Progenitor cell of endocrine pancreas (in vitro differentiated cells): ENCODE data around the gene SNX14. TPM values are rescaled to one million over a fixed set of nuclear protein-coding genes. Genes with fewer than 3 reads are reported as not detected.
"Not testable (repeated sequence)": the region's sequence is repeated elsewhere in the genome, so short reads cannot be mapped to it uniquely, and the experiment has no call there.

Experiments used
- DNase-seq: peaks from one replicate; pipeline ENCODE4 v3.0.0; 2021; ENCODE audit warnings: low spot score; ENCODE audit not compliant: unreplicated experiment
- H3K27ac Mint-ChIP-seq: 2 replicates; pipeline ENCODE4 v1.8.0; 2021; ENCODE audit warnings: mild to moderate bottlenecking, moderate library complexity, mixed read lengths
- H3K27me3 Mint-ChIP-seq: 2 replicates; pipeline ENCODE4 v1.8.0; 2021; ENCODE audit warnings: mixed read lengths
- H3K36me3 Mint-ChIP-seq: 2 replicates; pipeline ENCODE4 v1.8.0; 2022; ENCODE audit warnings: mixed read lengths; ENCODE audit not compliant: insufficient read depth
- H3K4me1 Mint-ChIP-seq: 2 replicates; pipeline ENCODE4 v1.8.0; 2021; ENCODE audit warnings: low read depth, mixed read lengths
- H3K4me3 Mint-ChIP-seq: 2 replicates; pipeline ENCODE4 v1.8.0; 2021; ENCODE audit warnings: low read depth, mild to moderate bottlenecking, moderate library complexity, mixed read lengths
- H3K9me3 Mint-ChIP-seq: 2 replicates; pipeline ENCODE4 v1.8.0; 2021; ENCODE audit warnings: low read depth, mixed read lengths
- CTCF ChIP-seq: fragments of 200-600 bp; sonication (generic); IDR thresholded peaks from one replicate; pipeline ENCODE4 v1.5.0; 2021; ENCODE audit warnings: antibody characterized with exemption, mild to moderate bottlenecking; ENCODE audit not compliant: unreplicated experiment
- total RNA-seq: library from RNA; stranded (reverse); gene quantifications from 2 replicates; pipeline ENCODE4 v1.2.1, GENCODE V29; 2021

SNX14 gene
- total RNA-seq, 1 donor from 2014 or later: 88.3 TPM

- no peak for TF ChIP-seq CTCF
- Mint-ChIP-seq H3K27me3 (no peaks in the 10 kb centered on the region), H3K27ac (peak overlapping the region; percentile 66), H3K4me1 (no peaks in the 10 kb centered on the region), H3K4me3 (no peak overlapping the region), H3K9me3 (peaks cover 6% of the 10 kb centered on the region), H3K36me3 (peaks cover 23% of the 10 kb centered on the region)
- no peak for DNase-seq
These were observed 41.0 kb downstream of the SNX14 start for GRCh38 chr6:85552652-85553051.

GRCh38 chr6:85551264-85551663 lies 42.4 kb downstream of the SNX14 start:
- peaks cover 7% of the 10 kb centered on the region for H3K9me3 Mint-ChIP-seq
- peaks cover 29% of the 10 kb centered on the region for H3K36me3 Mint-ChIP-seq
- no peak overlapping the region for H3K27ac Mint-ChIP-seq
- H3K4me1 Mint-ChIP-seq: no peaks in the 10 kb centered on the region
- no peak for TF ChIP-seq CTCF
- no peak for DNase-seq
- no peak overlapping the region for H3K4me3 Mint-ChIP-seq
- no peaks in the 10 kb centered on the region for H3K27me3 Mint-ChIP-seq

- H3K36me3 Mint-ChIP-seq: peaks cover 21% of the 10 kb centered on the region
- no peaks in the 10 kb centered on the region for H3K27me3 Mint-ChIP-seq
- no peak for TF ChIP-seq CTCF
- DNase-seq: no peak
- H3K4me1 Mint-ChIP-seq: no peaks in the 10 kb centered on the region
- no peak overlapping the region for H3K27ac Mint-ChIP-seq
- peaks cover 7% of the 10 kb centered on the region for H3K9me3 Mint-ChIP-seq
- no peak overlapping the region for H3K4me3 Mint-ChIP-seq
These were observed 45.9 kb downstream of the SNX14 start for GRCh38 chr6:85547719-85548118.

- Mint-ChIP-seq H3K4me3 (no peak overlapping the region), H3K27me3 (no peaks in the 10 kb centered on the region), H3K27ac (no peak overlapping the region), H3K9me3 (peaks cover 4% of the 10 kb centered on the region), H3K36me3 (peaks cover 16% of the 10 kb centered on the region), H3K4me1 (no peaks in the 10 kb centered on the region)
- DNase-seq: no peak
- no peak for TF ChIP-seq CTCF
These were observed 48.9 kb downstream of the SNX14 start for GRCh38 chr6:85544776-85545175.

GRCh38 chr6:85537055-85537494 lies 56.6 kb downstream of the SNX14 start:
- H3K4me1 Mint-ChIP-seq: no peaks in the 10 kb centered on the region
- no peaks in the 10 kb centered on the region for H3K9me3 Mint-ChIP-seq
- H3K36me3 Mint-ChIP-seq: peaks cover 8% of the 10 kb centered on the region
- no peak overlapping the region for H3K27ac Mint-ChIP-seq
- TF ChIP-seq CTCF: peak; percentile 79
- H3K27me3 Mint-ChIP-seq: no peaks in the 10 kb centered on the region
- DNase-seq: no peak
- H3K4me3 Mint-ChIP-seq: no peak overlapping the region

- H3K4me3 Mint-ChIP-seq, DNase-seq, H3K9me3 Mint-ChIP-seq, H3K27ac Mint-ChIP-seq, H3K4me1 Mint-ChIP-seq, H3K27me3 Mint-ChIP-seq: not testable (repeated sequence)
- H3K36me3 Mint-ChIP-seq: peaks cover 31% of the 10 kb centered on the region
These were observed 69.4 kb downstream of the SNX14 start for GRCh38 chr6:85524281-85524680.
